HG03457 (cell line): ENCODE data around the gene CACNA1B.
"Not testable (repeated sequence)": the region's sequence is repeated elsewhere in the genome, so short reads cannot be mapped to it uniquely, and the experiment has no call there.

Experiments used
- ATAC-seq: cut with Tn5 transposase; IDR thresholded peaks from one replicate; pipeline ENCODE4 v1.9.1; 2021; ENCODE audit warnings: moderate number of reproducible peaks; ENCODE audit not compliant: unreplicated experiment

CACNA1B gene

GRCh38 chr9:137885121-137885520, 7.5 kb downstream of the CACNA1B start:
- ATAC-seq, result not testable (repeated sequence)

DNA sequence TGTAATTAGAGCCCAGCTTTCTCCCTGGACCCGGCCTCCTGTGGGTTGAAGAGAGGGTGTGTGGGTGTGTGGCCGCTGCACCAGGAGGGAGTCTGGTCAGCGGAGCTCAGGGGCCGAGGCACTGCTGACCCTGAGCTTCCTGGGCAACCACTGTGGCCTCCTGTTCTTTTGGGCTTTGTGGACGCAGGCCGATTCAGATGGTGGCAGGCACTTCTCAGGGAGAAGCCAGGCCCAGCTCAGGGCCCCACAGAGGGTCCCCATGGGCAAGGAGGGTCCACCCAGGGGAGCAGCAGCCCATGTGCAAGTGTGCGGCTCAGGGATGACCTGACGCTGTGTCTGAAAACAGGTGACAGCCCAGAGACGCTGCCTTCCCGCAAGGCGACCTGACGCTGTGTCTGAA, 11.0 kb downstream of the CACNA1B start:
- ATAC-seq, result not testable (repeated sequence)

GRCh38 chr9:137889966-137890365, 12.4 kb downstream of the CACNA1B start:
- not testable (repeated sequence) for ATAC-seq

DNA sequence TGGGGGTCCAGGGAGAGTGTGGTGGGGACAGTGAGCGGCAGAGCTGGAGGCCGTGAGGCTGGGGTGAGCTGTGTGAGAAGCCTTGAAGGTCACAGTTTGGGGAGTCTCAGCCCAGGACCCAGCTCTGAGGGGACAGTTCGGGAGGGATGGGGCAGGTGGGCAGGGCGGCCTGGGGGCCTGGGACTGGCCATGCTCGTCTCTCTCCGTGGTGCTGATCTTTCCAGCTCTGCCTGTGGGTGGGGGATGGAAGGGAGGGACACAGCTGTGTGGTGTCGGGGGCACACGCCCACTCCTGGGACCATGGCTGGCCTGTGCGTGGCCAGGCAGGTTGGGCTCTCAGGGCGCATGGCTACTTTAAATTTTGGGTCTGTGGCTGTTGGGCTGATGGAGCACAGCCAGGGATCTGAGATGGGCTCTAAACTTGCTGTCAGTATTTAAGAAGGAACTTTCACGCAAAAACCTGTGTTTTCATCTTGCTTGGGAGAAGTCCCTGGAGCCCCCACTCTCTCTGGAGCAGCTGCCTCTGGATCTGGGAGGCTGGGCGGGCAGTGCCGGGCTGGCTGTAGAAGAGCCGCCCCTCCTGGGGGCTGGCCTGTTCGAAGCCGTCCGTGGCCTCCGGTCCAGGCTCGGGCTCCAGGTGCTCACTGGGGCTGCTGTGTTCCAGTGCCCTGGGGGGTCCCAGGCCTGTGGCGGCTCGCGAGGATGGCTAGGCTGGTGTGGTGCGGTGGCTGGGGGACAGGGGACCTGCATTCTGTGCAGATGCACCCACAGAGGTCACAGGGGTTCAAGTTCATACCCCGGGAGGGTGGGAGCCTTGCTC, 13.4 kb downstream of the CACNA1B start:
- ATAC-seq, result not testable (repeated sequence)

GRCh38 chr9:137891588-137892423, 14.2 kb downstream of the CACNA1B start:
- no peak for ATAC-seq

GRCh38 chr9:137892424-137893191, 15.0 kb downstream of the CACNA1B start:
- no peak for ATAC-seq

DNA sequence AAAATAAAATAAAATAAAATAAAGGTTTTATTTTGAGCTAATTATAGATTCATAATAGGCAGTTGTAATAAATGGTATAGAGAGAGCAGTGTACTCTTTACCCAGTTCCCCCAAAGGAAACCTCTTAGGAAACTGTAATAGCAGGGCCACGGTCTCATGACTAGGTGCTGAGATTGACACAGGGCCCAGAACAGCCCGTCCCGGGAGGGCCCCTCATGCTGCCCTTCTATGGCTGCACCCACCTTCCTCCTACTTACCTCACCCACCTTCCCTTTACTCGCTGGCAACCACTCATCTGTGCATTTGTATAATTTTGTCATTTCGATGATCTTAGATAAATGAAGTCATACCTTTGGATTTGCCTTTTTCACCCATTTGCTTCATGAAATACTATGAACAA, 16.1 kb downstream of the CACNA1B start:
- no peak for ATAC-seq

DNA sequence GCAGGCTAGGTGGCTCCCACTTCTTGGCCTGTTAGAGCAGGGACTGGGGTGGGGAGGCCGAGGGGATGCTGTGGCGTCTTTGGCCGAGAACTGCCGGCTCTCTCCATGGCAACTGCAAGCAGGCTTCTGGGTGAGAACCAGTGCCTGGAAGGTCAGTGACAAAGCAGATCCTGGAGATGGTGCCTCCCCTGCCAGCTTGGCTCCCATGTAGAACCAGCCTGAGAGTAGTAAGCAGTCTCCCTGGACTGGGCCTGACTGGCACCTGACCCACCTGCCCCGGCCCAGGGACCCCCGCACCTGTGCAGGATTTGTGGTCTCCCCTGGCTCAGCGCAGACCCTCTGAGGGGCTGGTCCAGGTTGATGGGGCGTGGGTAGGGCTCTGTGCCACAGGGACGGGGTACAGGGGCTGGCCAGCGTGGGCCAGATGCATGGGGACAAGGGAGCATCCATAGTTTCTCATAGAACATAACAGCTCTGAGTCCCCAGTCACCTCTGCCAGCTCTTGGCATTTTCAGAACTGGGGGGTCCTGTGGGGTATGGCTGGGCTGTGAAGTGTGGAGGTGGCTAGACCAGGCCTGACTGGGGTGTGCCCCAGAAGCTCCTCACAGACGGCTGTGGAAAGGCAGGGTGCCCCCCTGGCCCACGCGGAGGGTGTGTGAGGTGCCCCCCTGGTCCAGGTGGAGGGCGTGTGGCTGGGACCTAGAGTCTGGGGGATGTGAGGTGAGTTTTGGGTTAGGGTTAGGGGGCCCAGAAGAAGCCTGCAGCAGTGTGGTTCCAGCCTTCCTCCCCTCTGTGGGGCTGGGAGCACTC, 22.2 kb downstream of the CACNA1B start:
- no peak for ATAC-seq

GRCh38 chr9:137900584-137901310, 23.2 kb downstream of the CACNA1B start:
- no peak for ATAC-seq

DNA sequence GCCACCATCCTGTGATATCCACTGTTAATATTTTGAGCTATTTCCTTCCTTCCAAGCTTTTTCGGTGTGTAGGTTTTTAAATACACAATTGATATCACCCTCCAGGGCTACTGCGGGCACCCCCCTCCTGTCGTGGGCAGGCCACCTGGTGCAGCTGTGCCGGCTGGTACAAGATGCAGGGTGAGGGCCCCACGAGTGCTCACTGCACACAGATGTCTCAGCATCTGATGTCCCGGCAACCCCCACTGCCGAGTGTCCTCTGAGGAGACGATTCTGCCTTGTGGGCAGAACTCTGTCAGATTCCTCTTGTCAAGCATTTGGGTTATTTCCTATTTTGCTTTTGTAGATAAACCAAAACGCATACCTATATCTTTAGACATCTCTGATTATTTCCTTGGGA, 25.1 kb downstream of the CACNA1B start:
- ATAC-seq, result no peak

DNA sequence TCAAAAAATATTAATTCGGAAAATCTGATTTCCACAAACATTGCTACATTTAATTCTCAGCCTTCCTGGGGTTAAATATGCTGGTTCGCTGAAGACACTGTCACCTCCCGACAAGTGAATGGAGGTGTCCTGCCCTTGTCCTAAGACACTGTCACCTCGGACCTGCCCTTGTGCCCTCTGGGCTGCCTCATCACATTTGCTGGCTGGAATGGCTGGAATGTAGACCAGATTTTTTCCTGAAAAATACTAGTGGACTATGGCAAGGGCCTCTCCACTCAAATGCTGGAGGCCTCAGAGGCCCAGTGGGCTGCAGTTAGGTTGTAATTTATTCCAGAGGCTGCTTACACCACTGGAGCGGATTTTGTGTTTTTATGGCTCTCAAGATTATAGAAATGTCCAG, 28.2 kb downstream of the CACNA1B start:
- ATAC-seq, result no peak

DNA sequence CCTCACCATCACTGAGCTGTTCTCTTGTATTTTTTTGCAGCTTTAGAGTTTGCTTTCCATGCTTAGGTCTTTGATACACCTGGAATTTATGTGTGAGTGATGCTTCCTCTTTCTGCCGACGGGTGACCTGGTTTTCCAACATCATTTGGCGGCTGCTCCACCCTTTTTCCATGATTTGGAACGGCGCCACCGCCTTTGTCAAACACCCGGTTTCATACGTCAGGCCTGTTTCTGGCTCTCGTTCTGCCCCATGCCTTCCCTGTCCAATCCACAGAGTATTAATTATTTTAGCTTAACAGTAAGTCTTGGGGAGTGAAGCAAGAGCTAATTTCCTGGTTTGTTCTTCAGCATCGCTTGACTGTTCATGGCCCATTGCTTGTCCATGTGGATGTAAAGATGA, 30.2 kb downstream of the CACNA1B start:
- ATAC-seq, result no peak

DNA sequence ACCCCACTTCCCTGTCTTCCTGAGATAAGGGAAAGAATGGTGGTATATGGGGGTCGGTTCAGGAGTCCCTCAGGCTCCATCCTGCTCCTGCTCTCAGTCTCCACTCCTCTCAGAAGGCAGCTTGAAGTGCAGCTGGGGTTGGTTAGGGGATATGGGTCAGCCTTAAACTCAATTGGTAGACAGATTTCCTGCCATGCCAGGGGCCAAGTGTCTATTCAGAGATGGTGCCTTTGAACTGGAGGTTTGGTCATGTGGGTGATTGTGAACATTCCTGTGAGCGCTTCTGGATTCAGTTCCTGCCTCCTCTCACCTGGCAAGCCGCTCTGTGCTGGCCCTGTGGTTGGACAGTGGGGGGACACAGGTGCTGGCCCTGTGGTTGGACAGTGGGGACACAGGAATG, 35.1 kb downstream of the CACNA1B start:
- ATAC-seq, result no peak

DNA sequence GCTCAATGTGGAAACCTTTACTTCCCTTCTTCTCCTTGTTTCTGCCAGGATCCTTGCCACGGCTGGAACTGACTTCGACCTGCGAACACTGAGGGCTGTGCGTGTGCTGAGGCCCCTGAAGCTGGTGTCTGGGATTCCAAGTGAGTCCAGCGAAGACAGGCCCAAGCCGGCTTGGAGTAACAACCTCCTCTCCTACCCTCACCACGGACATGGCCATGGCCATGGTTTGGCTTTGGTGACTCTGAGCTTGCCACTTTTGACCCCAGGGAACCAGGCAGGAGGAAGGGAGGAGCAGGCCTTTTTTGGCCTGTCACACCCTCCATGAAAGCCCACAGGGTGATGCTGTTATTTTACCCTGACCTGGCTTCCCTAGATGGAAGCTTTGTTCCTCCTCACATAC, 35.5 kb downstream of the CACNA1B start:
- ATAC-seq, result no peak

GRCh38 chr9:137913771-137914767, 36.5 kb downstream of the CACNA1B start:
- no peak for ATAC-seq

DNA sequence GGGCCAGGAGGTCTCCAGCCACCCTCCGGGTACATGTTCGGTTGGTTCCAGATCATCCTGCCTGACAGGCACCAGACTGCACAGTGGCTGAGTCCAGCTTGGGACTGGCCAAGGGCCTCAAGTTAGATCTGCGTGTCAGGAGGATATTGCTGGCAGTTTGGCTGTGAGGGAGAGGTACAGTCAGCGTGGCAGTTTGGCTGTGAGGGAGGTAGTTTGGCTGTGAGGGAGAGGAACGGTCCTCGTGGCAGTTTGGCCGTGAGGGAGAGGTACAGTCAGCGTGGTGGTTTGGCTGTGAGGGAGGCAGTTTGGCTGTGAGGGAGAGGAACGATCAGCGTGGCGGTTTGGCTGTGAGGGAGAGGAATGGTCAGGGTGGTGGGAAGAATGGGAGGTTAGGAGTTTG, 39.0 kb downstream of the CACNA1B start:
- ATAC-seq, result no peak

- no peak for ATAC-seq
Observed at GRCh38 chr9:137917116-137917515, 39.5 kb downstream of the CACNA1B start.

- no peak for ATAC-seq
Observed at GRCh38 chr9:137917795-137918194, 40.2 kb downstream of the CACNA1B start.
